ENCODE measurements around the gene SERINC5. TPM values are rescaled to one million over a fixed set of nuclear protein-coding genes. Genes with fewer than 3 reads are reported as not detected.
A peak's percentile ranks its signal among the peaks of the same experiment; 100 is the strongest.

Gene SERINC5
- total RNA-seq, 2 donors from 2014 or later, result 134 to 183 TPM

- peaks cover 44% of the 10 kb centered on the region for H3K36me3 ChIP-seq (ENCODE audit: control insufficient read depth, insufficient read depth, low read length)
- Mint-ChIP-seq H3K4me3 (no peak overlapping the region), H3K27ac (no peak overlapping the region), H3K27me3 (ENCODE audit: insufficient read depth) (no peaks in the 10 kb centered on the region), H3K4me1 (peaks cover 51% of the 10 kb centered on the region), H3K9me3 (no peaks in the 10 kb centered on the region), H3K36me3 (ENCODE audit: low read depth) (peaks cover 12% of the 10 kb centered on the region)
- H3K9me3 ChIP-seq (ENCODE audit: control insufficient read depth, low read length), result no peaks in the 10 kb centered on the region
- no peak overlapping the region for H3K4me3 ChIP-seq (ENCODE audit: low read length)
- H3K4me1 ChIP-seq (ENCODE audit: control insufficient read depth, insufficient read depth, low read length), result peaks cover 23% of the 10 kb centered on the region
- TF ChIP-seq CTCF (conservative IDR thresholded peaks at IDR 0.05), result no peak
- no peak overlapping the region for H3K9ac ChIP-seq (ENCODE audit: extremely low read depth, low read length, poor library complexity, severe bottlenecking)
- DNase-seq, result no peak
- H3K27me3 ChIP-seq (ENCODE audit: control insufficient read depth, insufficient read depth, low read length, poor library complexity, severe bottlenecking), result no peaks in the 10 kb centered on the region
- no peak overlapping the region for H3K27ac ChIP-seq (ENCODE audit: low read depth, low read length)
- WGBS, 2 experiments (ENCODE audit: insufficient coverage in 1 of 2, insufficient read length in 1 of 2), result 89 to 97% methylated on average over 1 to 2 of the region's 2 CpGs
These were observed 43.6 kb downstream of the SERINC5 start for GRCh38 chr5:80212171-80212667.

GRCh38 chr5:80211327-80211726 lies 44.5 kb downstream of the SERINC5 start:
- Histone ChIP-seq H3K36me3 (ENCODE audit: control insufficient read depth, insufficient read depth, low read length) (peaks cover 42% of the 10 kb centered on the region), H3K9me3 (ENCODE audit: control insufficient read depth, low read length) (no peaks in the 10 kb centered on the region), H3K9ac (ENCODE audit: extremely low read depth, low read length, poor library complexity, severe bottlenecking) (no peak overlapping the region), H3K4me1 (ENCODE audit: control insufficient read depth, insufficient read depth, low read length) (peaks cover 23% of the 10 kb centered on the region), H3K4me3 (ENCODE audit: low read length) (no peak overlapping the region), H3K27me3 (ENCODE audit: control insufficient read depth, insufficient read depth, low read length, poor library complexity, severe bottlenecking) (no peaks in the 10 kb centered on the region), H3K27ac (ENCODE audit: low read depth, low read length) (no peak overlapping the region)
- 94 to 97% methylated on average over 4 of the region's 4 CpGs for WGBS, 2 experiments (ENCODE audit: insufficient coverage in 1 of 2, insufficient read length in 1 of 2)
- H3K27ac Mint-ChIP-seq, result peak overlapping the region; percentile 33
- peaks cover 55% of the 10 kb centered on the region for H3K4me1 Mint-ChIP-seq
- H3K27me3 Mint-ChIP-seq (ENCODE audit: insufficient read depth), result no peaks in the 10 kb centered on the region
- H3K9me3 Mint-ChIP-seq, result no peaks in the 10 kb centered on the region
- H3K36me3 Mint-ChIP-seq (ENCODE audit: low read depth), result peaks cover 12% of the 10 kb centered on the region
- TF ChIP-seq CTCF (conservative IDR thresholded peaks at IDR 0.05), result no peak
- DNase-seq, result no peak
- H3K4me3 Mint-ChIP-seq, result no peak overlapping the region

GRCh38 chr5:80210014-80210413 lies 45.8 kb downstream of the SERINC5 start:
- 91 to 95% methylated on average over 4 to 6 of the region's 6 CpGs for WGBS, 2 experiments (ENCODE audit: insufficient coverage in 1 of 2, insufficient read length in 1 of 2)
- no peak for TF ChIP-seq CTCF (conservative IDR thresholded peaks at IDR 0.05)
- DNase-seq, result no peak
- no peaks in the 10 kb centered on the region for H3K9me3 Mint-ChIP-seq
- Histone ChIP-seq H3K27ac (ENCODE audit: low read depth, low read length) (no peak overlapping the region), H3K36me3 (ENCODE audit: control insufficient read depth, insufficient read depth, low read length) (peaks cover 29% of the 10 kb centered on the region), H3K4me3 (ENCODE audit: low read length) (no peak overlapping the region), H3K27me3 (ENCODE audit: control insufficient read depth, insufficient read depth, low read length, poor library complexity, severe bottlenecking) (no peaks in the 10 kb centered on the region), H3K9me3 (ENCODE audit: control insufficient read depth, low read length) (no peaks in the 10 kb centered on the region), H3K9ac (ENCODE audit: extremely low read depth, low read length, poor library complexity, severe bottlenecking) (no peak overlapping the region), H3K4me1 (ENCODE audit: control insufficient read depth, insufficient read depth, low read length) (peaks cover 26% of the 10 kb centered on the region)
- peak overlapping the region; percentile 44 for H3K27ac Mint-ChIP-seq
- no peaks in the 10 kb centered on the region for H3K27me3 Mint-ChIP-seq (ENCODE audit: insufficient read depth)
- H3K4me3 Mint-ChIP-seq, result no peak overlapping the region
- H3K4me1 Mint-ChIP-seq, result peaks cover 68% of the 10 kb centered on the region
- H3K36me3 Mint-ChIP-seq (ENCODE audit: low read depth), result peaks cover 7% of the 10 kb centered on the region

All from endodermal cell (in vitro differentiated cells).